DND-41 (cell line): ENCODE measurements around the gene SPNS3.

Experiments used
- EZH2 ChIP-seq: IDR thresholded peaks from 3 replicates; pipeline ENCODE4 v1.6.1; 2012; ENCODE audit warnings: borderline replicate concordance, low read depth, mild to moderate bottlenecking, moderate library complexity, low read length, inconsistent platforms; ENCODE audit not compliant: severe bottlenecking
- TF ChIP-seq, protein P1 (sequence below): IDR thresholded peaks from 2 replicates; pipeline ENCODE4 v1.5.1; 2012; ENCODE audit warnings: borderline replicate concordance, low read length, moderate library complexity, mild to moderate bottlenecking; ENCODE audit not compliant: poor library complexity, severe bottlenecking; ENCODE audit errors: extremely low read depth

GRCh38 chr17:4450710-4451316 lies 17.1 kb downstream of the SPNS3 start:
- TF ChIP-seq, protein P1, sequence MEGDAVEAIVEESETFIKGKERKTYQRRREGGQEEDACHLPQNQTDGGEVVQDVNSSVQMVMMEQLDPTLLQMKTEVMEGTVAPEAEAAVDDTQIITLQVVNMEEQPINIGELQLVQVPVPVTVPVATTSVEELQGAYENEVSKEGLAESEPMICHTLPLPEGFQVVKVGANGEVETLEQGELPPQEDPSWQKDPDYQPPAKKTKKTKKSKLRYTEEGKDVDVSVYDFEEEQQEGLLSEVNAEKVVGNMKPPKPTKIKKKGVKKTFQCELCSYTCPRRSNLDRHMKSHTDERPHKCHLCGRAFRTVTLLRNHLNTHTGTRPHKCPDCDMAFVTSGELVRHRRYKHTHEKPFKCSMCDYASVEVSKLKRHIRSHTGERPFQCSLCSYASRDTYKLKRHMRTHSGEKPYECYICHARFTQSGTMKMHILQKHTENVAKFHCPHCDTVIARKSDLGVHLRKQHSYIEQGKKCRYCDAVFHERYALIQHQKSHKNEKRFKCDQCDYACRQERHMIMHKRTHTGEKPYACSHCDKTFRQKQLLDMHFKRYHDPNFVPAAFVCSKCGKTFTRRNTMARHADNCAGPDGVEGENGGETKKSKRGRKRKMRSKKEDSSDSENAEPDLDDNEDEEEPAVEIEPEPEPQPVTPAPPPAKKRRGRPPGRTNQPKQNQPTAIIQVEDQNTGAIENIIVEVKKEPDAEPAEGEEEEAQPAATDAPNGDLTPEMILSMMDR = no peak
- TF ChIP-seq EZH2 = no peak
